Astrocyte of the cerebellum (primary cell): ENCODE measurements around the gene NUB1.

Experiments
- DNase-seq: peaks from one replicate; pipeline ENCODE4 v3.0.0-alpha.2; 2011; ENCODE audit warnings: low read depth
- H3K4me3 ChIP-seq: 2 replicates; pipeline ENCODE4 v1.5.1; 2011; ENCODE audit warnings: mild to moderate bottlenecking, low read depth, low read length, moderate library complexity
- CTCF ChIP-seq: IDR thresholded peaks from 2 replicates; pipeline ENCODE4 v1.5.1; 2012; ENCODE audit warnings: low read length, low read depth, moderate library complexity, mild to moderate bottlenecking; ENCODE audit errors: missing control alignments
- in situ Hi-C: cut with HindIII; loops from 2 replicates; pipeline ENCODE4 v1.10.0; 2017; ENCODE audit warnings: low sequenced_read_pairs

The NUB1 gene

GRCh38 chr7:151349507-151349853, 7.9 kb downstream of the NUB1 start:
- in situ Hi-C loops: no loop called here
- H3K4me3 ChIP-seq: no peak overlapping the region
- DNase-seq: no peak
- no peak for TF ChIP-seq CTCF

- H3K4me3 ChIP-seq: no peak overlapping the region
- in situ Hi-C loops: loop anchor here (25.0 kb wide), 1 partner anchor 386 kb away; no protein-coding TSS in a partner anchor
- no peak for DNase-seq
- no peak for TF ChIP-seq CTCF
Observed at GRCh38 chr7:151351027-151351426, 9.4 kb downstream of the NUB1 start.

GRCh38 chr7:151351967-151352366, 10.4 kb downstream of the NUB1 start:
- no peak for DNase-seq
- no peak for TF ChIP-seq CTCF
- in situ Hi-C loops: loop anchor here (25.0 kb wide), 1 partner anchor 385 kb away; no protein-coding TSS in a partner anchor
- H3K4me3 ChIP-seq: no peak overlapping the region

GRCh38 chr7:151352512-151352911, 10.9 kb downstream of the NUB1 start:
- in situ Hi-C loops: loop anchor here (25.0 kb wide), 1 partner anchor 385 kb away; no protein-coding TSS in a partner anchor
- H3K4me3 ChIP-seq: no peak overlapping the region
- DNase-seq: no peak
- no peak for TF ChIP-seq CTCF

- DNase-seq: no peak
- no peak for TF ChIP-seq CTCF
- no peak overlapping the region for H3K4me3 ChIP-seq
- in situ Hi-C loops: loop anchor here (5.0 to 25.0 kb wide), 2 partner anchors 49 to 376 kb away; no protein-coding TSS in a partner anchor
Observed at GRCh38 chr7:151361193-151361959, 19.8 kb downstream of the NUB1 start.

GRCh38 chr7:151363182-151363581, 21.6 kb downstream of the NUB1 start:
- in situ Hi-C loops: loop anchor here (5.0 to 25.0 kb wide), 2 partner anchors 51 to 374 kb away; no protein-coding TSS in a partner anchor
- H3K4me3 ChIP-seq: no peak overlapping the region
- TF ChIP-seq CTCF: no peak
- no peak for DNase-seq
